Prostate gland (tissue), 2 donors: ENCODE results near the gene ADI1.

Experiments used
- CTCF ChIP-seq, 4 experiments: fragments of 200-600 bp in 2 of 4; fragments of 450-650 bp in 2 of 4; sonication (generic) in 2 of 4; IDR thresholded peaks; 1 replicate in 3 of 4; 2 replicates in 1 of 4; pipeline ENCODE4 v1.5.1; 2016 to 2019; ENCODE audit warnings: antibody characterized with exemption in 4 of 4, mild to moderate bottlenecking in 2 of 4, moderate library complexity in 2 of 4
- POLR2A ChIP-seq: fragments of 450-650 bp; IDR thresholded peaks from one replicate; pipeline ENCODE4 v1.6.1; 2016; ENCODE audit warnings: antibody characterized with exemption, mild to moderate bottlenecking

- no peak for TF ChIP-seq CTCF (IDR thresholded peaks at IDR 0.05)
- TF ChIP-seq POLR2A: no peak
Observed at GRCh38 chr2:3563521-3563976, 44.2 kb upstream of the ADI1 start.
